ENCODE results near the gene MASTL.
"Not testable (repeated sequence)": the region's sequence is repeated elsewhere in the genome, so short reads cannot be mapped to it uniquely, and the experiment has no call there.

MASTL gene

GRCh38 chr10:27155066-27155754 is at the start of gene MASTL:
Gene MASTL, plus strand, starts transcription at chr10:27155352. Its CDS starts 75 bp downstream, at chr10:27155427.
- peak; percentile 95 for DNase-seq

GRCh38 chr10:27108165-27108564 is 47.0 kb upstream of the MASTL start:
- no peak for DNase-seq

- DNase-seq: no peak
Measured at GRCh38 chr10:27134371-27134770, 20.8 kb upstream of the MASTL start.

- DNase-seq: no peak
Measured at GRCh38 chr10:27138277-27138676, 16.9 kb upstream of the MASTL start.

- no peak for DNase-seq
Measured at GRCh38 chr10:27143686-27144085, 11.5 kb upstream of the MASTL start.

- DNase-seq: no peak
Measured at GRCh38 chr10:27145937-27146336, 9.2 kb upstream of the MASTL start.

- DNase-seq: no peak
Measured at GRCh38 chr10:27147701-27148100, 7.5 kb upstream of the MASTL start.

GRCh38 chr10:27150261-27150660 is 4.9 kb upstream of the MASTL start:
- DNase-seq: no peak

- no peak for DNase-seq
Measured at GRCh38 chr10:27152687-27153086, 2.5 kb upstream of the MASTL start.

GRCh38 chr10:27153329-27153728 is 1.8 kb upstream of the MASTL start:
- no peak for DNase-seq

GRCh38 chr10:27153845-27154193 is 1.3 kb upstream of the MASTL start:
- DNase-seq: peak; percentile 51

- DNase-seq: not testable (repeated sequence)
Measured at GRCh38 chr10:27156566-27156965, 1.4 kb downstream of the MASTL start.

- DNase-seq: no peak
Measured at GRCh38 chr10:27157150-27157549, 2.0 kb downstream of the MASTL start.

- DNase-seq: no peak
Measured at GRCh38 chr10:27158421-27158820, 3.3 kb downstream of the MASTL start.

- DNase-seq: no peak
Measured at GRCh38 chr10:27169849-27170248, 14.7 kb downstream of the MASTL start.

GRCh38 chr10:27188259-27188658 is 33.1 kb downstream of the MASTL start:
- no peak for DNase-seq

- no peak for DNase-seq
Measured at GRCh38 chr10:27188897-27189296, 33.7 kb downstream of the MASTL start.

- no peak for DNase-seq
Measured at GRCh38 chr10:27190508-27190907, 35.4 kb downstream of the MASTL start.

GRCh38 chr10:27192284-27192683 is 37.1 kb downstream of the MASTL start:
- DNase-seq: no peak

GRCh38 chr10:27197980-27198620 is 42.9 kb downstream of the MASTL start:
- no peak for DNase-seq

- DNase-seq: no peak
Measured at GRCh38 chr10:27203806-27204205, 48.7 kb downstream of the MASTL start.

- DNase-seq: no peak
Measured at GRCh38 chr10:27207350-27207749, 52.2 kb downstream of the MASTL start.

GRCh38 chr10:27223964-27224363 is 68.8 kb downstream of the MASTL start:
- peak; percentile 61 for DNase-seq

GRCh38 chr10:27225011-27225590 is 69.9 kb downstream of the MASTL start:
- DNase-seq: peak; percentile 37
